Measurements from ENCODE around the gene SCN1A.
"Not testable (repeated sequence)": the region's sequence is repeated elsewhere in the genome, so short reads cannot be mapped to it uniquely, and the experiment has no call there.

Gene SCN1A

GRCh38 chr2:166074011-166074410, 53.8 kb downstream of the SCN1A start:
- DNase-seq: no peak

- DNase-seq: no peak
These were observed 57.6 kb downstream of the SCN1A start for GRCh38 chr2:166070231-166070630.

- DNase-seq: no peak
These were observed 58.8 kb downstream of the SCN1A start for GRCh38 chr2:166068981-166069380.

- no peak for DNase-seq
These were observed 60.6 kb downstream of the SCN1A start for GRCh38 chr2:166067229-166067628.

- no peak for DNase-seq
These were observed 67.6 kb downstream of the SCN1A start for GRCh38 chr2:166060191-166060590.

GRCh38 chr2:166057370-166058164, 70.3 kb downstream of the SCN1A start:
- DNase-seq: no peak

- DNase-seq: no peak
These were observed 82.9 kb downstream of the SCN1A start for GRCh38 chr2:166044853-166045483.

GRCh38 chr2:166042768-166043390, 84.9 kb downstream of the SCN1A start:
- DNase-seq: no peak

GRCh38 chr2:166042356-166042755, 85.5 kb downstream of the SCN1A start:
- DNase-seq: no peak

GRCh38 chr2:166041613-166042012, 86.2 kb downstream of the SCN1A start:
- no peak for DNase-seq

- DNase-seq: no peak
These were observed 95.5 kb downstream of the SCN1A start for GRCh38 chr2:166032361-166032760.

GRCh38 chr2:166031054-166031453, 96.8 kb downstream of the SCN1A start:
- DNase-seq: no peak

GRCh38 chr2:166025313-166025712, 102.5 kb downstream of the SCN1A start:
- no peak for DNase-seq

GRCh38 chr2:166017208-166017607, 110.6 kb downstream of the SCN1A start:
- DNase-seq: no peak

- DNase-seq: no peak
These were observed 113.9 kb downstream of the SCN1A start for GRCh38 chr2:166013878-166014277.

GRCh38 chr2:166011660-166012059, 116.2 kb downstream of the SCN1A start:
- no peak for DNase-seq

GRCh38 chr2:166000401-166000800, 127.4 kb downstream of the SCN1A start:
- no peak for DNase-seq

- no peak for DNase-seq
These were observed 137.0 kb downstream of the SCN1A start for GRCh38 chr2:165990846-165991245.

- DNase-seq: no peak
These were observed 138.0 kb downstream of the SCN1A start for GRCh38 chr2:165989851-165990250.

- DNase-seq: no peak
These were observed 142.7 kb downstream of the SCN1A start for GRCh38 chr2:165985120-165985519.

- DNase-seq: not testable (repeated sequence)
These were observed 155.7 kb downstream of the SCN1A start for GRCh38 chr2:165972161-165972560.

GRCh38 chr2:165970663-165971062, 157.2 kb downstream of the SCN1A start:
- DNase-seq: no peak

GRCh38 chr2:165969227-165969626, 158.6 kb downstream of the SCN1A start:
- no peak for DNase-seq

GRCh38 chr2:165967746-165968145, 160.1 kb downstream of the SCN1A start:
- DNase-seq: no peak
